NCI-H446 treated with DMSO at 0.1 percent for 48 hours (cell line): ENCODE measurements around the gene GOLGA7B.
"Not testable (repeated sequence)": the region's sequence is repeated elsewhere in the genome, so short reads cannot be mapped to it uniquely, and the experiment has no call there.

Experiments
- DNase-seq: peaks from one replicate; lab custom pipeline; 2025; lab: John Stamatoyannopoulos, UW

GOLGA7B gene

DNA sequence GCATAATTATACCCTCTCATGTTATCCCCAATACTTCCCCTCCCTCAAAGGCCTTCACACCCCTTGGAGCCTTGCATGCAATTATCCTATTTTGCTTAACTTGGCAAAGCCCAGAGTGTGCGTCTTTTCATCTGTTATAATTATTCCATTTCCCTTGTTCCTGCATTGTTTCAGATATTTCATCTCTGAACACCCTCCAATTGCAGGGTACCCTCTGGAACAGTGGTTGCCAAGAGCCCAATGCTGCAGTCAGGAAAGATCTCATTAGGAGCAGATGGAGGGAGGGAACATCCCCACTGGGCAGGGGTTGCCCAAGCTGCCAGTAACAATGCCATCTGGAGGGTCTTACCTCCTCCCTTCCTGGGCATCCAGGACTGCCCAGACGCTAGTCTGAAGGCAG lies 18.4 kb upstream of the GOLGA7B start:
- no peak for DNase-seq

DNA sequence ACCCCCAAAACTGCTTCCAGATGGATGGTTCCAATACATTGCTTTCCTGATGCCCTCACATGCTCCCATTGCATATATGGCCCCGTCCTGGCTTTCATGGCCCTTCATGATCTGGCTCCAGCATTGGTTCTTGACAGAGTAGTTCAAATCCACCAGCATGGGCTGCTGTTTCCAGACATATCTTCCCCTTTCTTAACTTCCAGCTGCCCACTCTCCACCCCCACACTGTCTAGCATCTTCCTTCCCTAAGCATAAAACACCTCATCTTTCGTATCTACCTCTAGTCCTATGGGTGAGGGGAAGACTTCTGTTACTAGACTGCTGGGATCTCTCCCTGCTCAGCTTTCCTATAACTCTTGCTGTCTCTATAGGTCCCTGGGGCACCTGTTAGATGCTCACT lies 13.2 kb upstream of the GOLGA7B start:
- DNase-seq: no peak

DNA sequence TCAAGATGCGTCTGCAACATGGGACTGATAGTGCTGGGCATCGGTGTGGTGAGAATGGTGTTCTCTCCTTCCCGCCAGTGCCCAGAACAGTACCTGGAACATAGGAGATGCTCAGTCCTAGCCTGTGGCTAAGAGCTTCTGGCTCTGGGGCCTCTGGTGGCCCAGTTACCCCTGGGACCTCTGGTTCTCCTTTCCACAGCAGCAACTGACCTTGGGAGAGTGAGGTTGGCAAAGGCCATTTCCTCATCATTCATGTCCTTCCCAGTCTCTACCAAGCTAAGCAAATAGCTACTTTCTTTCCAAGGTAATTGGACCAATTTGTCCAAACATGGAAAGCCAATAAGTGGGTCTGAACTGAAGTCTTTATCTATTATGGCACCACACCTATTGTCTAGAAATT lies 11.6 kb upstream of the GOLGA7B start:
- DNase-seq: no peak

DNA sequence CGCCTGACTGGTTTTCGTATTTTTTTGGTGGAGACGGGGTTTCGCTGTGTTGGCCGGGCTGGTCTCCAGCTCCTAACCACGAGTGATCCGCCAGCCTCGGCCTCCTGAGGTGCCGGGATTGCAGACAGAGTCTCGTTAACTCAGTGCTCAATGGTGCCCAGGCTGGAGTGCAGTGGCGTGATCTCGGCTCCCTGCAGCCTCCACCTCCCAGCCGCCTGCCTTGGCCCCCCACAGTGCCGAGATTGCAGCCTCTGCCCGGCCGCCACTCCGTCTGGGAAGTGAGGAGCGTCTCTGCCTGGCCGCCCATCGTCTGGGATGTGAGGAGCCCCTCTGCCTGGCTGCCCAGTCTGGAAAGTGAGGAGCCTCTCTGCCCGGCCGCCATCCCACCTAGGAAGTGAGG lies 8.5 kb upstream of the GOLGA7B start:
- DNase-seq: not testable (repeated sequence)

DNA sequence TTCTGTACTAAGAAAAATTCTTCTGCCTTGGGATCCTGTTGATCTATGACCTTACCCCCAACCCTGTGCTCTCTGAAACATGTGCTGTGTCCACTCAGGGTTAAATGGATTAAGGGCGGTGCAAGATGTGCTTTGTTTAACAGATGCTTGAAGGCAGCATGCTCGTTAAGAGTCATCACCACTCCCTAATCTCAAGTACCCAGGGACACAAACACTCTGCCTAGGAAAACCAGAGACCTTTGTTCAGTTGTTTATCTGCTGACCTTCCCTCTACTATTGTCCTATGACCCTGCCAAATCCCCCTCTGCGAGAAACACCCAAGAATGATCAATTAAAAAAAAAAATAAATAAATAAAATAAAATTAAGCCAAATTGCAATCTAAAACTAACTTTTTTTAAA lies 7.5 kb upstream of the GOLGA7B start:
- DNase-seq: not testable (repeated sequence)

DNA sequence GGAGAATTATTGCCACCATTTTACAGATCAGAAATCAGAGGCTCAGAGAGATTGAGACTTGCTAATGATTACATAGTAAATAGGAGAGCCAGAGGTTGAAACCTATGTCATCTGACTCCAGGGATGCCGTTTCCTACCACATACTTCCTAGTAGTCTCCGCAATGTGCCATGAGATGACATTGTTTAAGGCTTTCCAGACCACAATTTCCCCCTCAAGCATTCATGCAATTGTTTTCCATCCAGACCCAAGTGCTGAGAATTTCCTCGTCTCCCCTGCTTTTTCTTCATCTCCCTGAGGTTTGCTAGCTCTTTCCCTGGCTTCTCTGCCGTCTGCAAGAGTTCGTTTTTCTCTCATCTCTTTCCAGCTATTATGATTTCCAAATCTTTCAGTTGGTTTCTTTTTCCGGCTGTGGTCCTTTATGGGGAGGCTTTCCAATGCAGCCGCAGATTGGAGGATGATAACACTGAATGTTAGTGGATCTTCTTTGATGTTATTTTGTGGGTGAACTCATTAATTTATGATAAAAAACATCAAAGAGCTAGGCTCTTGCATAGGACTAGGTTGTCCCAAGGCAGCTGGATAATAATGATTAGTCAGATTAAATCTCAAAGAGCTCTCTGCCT lies 6.9 kb upstream of the GOLGA7B start:
- no peak for DNase-seq

DNA sequence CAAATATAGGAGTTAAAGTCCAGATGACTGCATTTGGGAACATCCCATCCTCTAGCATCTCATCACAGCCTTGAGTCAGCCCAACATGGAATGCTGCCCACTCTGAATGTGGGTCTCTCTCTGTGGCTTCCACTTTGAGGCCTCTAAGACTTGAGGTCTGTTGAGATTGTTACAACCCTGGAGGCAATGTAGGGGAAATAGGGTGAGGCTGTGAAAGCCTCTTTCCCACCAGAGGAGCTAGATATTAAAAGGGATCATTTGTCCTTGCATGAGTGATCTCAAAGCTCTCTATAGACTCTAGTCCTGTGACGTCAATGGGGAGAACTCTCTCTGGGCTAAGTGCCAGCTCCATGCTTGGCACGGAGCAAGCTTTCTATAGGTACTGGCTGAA lies 6.4 kb upstream of the GOLGA7B start:
- peak; percentile 25 for DNase-seq

DNA sequence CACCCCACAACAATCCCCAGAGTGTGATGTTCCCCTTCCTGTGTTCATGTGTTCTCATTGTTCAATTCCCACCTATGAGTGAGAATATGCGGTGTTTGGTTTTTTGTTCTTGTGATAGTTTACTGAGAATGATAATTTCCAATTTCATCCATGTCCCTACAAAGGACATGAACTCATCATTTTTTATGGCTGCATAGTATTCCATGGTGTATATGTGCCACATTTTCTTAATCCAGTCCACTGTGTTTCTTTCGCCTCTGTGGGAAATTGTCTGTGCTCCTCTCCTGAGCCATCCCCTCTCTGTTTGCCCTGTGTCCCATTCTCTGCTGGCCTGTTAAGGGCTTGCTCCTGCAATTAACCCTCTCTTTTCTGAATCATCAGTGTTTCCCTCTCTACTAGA lies 5.7 kb upstream of the GOLGA7B start:
- not testable (repeated sequence) for DNase-seq

DNA sequence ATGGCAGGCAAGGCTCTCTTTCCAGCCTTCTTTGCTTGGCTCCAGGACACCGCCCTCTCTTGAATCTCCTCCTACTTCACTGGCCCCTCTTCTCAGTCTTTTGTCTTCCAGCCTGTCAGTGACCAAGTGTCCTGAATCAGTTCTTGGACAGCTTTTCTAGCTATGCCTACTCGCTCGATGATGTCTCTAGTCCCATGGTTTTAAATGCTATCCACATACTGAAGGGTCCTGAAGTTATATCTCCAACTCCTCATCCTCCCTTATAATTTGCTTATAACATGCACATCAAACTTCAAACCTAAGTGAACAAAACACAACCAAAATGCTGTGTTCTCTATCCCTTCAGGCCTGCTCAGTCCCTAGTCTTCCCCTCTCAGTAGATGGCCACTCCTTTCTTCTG lies 5.0 kb upstream of the GOLGA7B start:
- no peak for DNase-seq

DNA sequence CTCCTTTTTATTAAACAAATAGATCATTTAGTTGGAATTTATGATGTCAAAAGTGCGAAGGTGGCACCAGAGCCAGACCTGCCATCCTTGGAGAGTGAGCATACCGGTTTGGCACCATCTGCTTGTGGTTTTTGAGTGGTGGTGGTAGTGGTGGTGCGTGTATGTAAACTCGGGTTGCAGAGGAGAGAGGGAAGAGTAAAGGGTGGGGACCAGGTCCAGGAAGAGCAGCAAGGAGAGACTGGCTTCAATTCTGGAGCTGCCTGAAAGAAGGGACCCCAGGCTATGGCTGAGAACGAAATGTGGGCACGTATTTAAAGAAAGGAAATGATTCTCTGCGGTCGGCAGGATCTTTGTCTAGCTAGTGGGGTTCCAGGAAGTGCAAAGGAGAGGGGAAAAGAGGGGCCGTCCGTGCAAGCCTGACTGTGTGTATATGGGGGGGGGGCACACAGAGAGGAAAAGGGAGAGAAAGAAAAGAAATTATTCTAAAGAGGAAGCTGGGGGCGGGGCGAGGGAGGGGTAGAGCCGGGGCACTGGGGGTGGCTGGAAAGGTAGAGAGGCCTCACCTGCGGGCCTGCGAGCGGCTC lies 448 bp upstream of the GOLGA7B start:
- DNase-seq: no peak

DNA sequence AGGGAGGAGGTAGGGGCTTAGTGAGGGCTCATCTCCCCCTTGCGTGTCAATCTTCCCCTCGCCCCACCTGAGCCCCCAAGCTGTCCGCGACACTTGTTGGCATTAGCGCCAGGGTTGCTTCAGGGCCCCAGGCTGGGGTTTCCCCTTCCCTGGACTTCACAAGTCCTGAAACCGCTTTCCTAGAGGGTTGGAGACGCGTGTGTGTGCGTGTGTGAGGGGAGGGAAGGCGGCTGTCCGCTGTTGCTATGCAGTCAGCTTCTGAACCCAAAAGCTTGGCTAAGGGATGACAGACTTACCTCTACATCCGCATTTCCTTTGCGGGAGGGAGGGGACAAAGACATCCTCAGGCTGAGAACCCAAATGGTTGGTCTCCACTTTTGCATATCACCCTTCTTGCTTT lies 803 bp downstream of the GOLGA7B start:
- no peak for DNase-seq

DNA sequence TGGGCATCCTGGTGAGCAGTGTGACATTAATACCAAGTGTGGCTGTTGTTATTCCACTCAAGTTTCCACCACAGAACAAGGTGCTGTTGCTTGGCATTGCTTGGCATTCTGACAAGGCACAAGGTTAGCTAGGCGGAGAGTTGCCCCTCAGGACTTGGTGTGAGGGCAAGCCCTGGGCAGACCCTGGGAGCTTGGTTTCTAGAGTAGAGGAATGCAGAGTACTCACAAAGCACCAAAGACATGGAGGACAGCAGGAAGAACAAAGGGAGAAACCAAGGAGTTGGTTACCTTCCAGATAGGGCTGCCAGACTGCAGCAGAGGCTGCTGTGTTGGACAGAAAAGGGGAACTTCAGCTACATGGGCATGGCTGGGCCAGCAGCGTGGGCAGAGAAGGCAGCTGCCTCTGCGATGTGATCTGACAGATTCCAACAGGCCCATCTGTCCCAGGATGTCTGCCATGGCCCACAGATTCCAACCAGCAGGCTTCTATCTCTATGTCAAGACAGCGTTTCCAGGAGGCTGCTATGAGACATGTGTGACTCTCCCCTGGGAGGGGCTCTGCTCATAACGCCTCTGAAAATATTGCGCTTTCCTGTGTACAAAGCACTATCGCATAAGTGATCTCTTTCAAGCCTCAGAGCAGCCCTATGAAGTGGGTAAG lies 1.8 kb downstream of the GOLGA7B start:
- peak; percentile 57 for DNase-seq

DNA sequence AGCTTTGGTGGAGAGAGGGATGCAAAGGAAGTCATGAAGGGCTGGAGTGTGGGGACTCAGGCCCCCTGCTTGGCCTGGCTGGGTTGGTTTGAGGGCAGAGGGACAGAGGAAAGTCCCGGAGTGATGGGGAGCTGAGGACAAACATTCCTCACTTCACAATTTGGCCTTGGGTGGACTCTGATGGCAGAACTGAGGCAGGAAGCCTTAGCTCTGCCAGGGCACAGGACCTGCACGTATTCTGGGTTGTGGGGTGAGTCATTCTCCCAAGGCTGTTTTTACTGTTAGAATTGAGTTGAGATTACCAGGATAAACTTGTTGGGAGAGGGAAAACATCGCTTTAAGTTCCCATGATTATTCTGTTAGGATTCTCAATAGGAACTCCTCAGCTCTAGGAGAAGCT lies 2.6 kb downstream of the GOLGA7B start:
- no peak for DNase-seq

DNA sequence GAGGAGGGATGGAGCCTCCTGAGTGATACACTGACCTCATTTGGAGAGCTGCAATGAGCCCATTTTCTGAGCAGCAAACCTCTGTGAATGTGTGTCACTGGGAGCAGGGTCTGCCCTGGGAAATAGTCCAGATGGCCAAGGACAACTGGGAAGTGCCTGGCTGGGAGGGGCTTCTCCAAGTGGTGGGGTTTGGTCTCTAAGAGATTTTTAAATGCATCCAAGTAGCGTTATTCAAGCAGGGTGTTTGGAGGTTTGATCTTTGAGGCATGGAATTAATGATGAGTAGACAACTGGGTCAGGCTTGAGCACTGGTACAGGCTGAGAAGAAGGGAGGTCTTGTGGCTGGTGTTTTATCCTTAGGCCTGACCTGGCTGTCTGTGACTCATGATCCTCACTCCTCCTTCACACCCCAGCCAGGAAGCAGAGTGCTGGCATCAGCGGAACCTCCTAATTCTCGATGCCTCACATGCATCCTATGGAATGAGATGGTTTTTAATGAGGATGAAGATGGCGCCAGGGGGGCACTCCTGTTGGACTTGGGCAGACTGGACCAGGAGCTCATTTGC lies 3.3 kb downstream of the GOLGA7B start:
- DNase-seq: no peak

DNA sequence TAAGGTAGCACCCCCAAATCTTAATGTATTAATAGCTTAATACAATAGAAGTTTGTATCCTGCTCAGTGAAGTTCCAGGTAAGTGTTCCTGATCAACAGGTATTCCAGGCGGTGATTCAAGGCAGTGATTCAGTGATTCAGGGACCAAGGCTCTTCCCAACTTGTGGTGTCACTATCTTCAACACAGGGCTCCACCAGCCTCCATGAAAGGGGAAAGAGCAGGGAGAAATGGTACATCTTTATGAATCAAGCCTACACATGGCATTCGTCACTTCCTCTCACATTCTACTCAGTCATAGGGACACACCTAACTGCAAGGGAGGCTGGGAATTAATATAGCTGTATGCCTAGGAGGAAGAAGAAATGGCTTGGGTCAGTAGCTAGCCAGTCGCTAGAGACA lies 5.1 kb downstream of the GOLGA7B start:
- DNase-seq: no peak

DNA sequence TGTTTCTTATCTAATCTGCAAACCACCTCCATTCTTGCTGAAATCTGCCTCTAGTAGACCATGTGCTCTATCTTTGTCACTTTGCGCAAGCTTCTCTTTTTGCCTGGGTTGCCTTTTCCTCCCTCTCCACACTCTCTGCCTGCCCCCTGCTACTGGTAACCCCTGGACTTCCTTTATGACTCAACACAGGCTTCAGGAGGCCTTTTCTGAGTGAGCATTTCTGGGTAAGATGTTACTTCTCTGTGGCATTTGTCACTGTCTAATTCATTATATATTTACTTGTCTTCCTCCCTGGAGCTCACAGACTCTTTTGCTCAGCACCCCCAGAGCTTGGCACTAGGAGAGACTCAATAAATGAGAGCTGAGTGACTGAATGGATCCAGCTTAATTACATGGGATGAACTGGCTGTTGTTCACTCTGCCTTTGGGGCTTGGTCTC lies 8.4 kb downstream of the GOLGA7B start:
- no peak for DNase-seq

DNA sequence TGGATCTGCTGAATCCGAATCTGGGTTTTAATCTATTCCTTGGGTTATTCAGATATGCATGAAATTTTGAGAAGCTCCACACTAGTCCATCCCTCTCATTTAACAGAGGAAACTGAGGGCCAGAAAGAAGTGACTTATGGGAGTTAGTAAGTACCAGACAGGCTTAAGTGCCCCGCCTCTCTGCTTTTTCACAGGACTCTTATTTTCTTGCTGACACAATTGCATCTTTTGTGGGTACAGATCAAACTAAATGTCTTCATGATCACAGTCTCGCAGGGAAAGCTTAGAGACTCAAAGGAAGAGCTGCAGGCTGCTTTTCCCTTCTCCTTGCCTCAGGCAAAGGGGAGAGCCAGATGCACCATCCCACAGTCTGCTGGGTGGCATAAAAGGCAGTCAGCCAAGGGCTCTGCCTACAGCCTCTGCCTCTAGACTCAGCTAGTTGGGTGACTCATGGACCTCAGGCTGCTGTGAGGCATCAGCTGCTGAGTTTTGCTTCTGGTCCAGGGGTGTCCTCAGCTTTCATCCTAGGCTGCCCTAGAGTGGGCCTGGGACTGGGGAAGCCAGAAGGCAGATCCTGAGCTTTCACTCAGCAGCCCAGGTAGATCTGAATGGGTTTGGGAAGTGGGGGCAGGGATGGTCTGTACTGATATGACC lies 11.6 kb downstream of the GOLGA7B start:
- peak; percentile 50 for DNase-seq

DNA sequence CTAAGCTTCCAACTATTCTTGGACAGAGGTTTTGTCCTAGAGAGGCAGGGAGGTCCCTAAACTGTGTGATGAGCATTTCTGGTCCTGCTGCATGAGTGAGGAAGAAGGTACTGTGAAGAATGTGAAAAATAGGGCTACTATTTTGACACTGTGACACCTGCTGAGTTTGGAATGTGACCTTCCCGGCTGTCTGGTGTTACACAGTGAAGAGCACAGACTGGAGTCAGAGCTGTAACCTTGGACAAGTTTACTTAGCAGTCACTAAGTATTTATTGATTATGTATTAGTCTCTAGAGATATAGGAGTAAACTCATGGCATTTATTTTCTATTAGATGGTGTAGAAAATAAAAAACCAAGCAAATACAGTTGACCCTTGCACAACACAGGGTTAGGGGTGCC lies 12.3 kb downstream of the GOLGA7B start:
- DNase-seq: no peak

DNA sequence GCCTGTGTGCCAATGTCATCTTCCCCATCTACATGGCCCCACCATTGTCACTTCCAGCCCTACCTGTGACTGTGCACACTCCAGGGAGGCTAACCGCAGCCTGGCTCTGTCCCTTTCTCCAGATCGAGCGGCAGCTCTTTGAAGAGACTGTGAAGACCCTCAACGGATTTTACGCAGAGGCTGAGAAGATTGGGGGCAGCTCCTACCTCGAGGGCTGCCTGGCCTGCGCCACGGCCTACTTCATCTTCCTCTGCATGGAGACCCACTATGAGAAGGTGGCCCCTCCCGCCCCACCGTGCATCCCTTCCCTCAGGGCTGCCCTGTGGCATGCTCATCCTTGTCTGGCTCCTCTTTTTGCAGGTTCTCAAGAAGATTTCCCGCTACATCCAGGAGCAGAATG lies 14.2 kb downstream of the GOLGA7B start:
- DNase-seq: no peak

DNA sequence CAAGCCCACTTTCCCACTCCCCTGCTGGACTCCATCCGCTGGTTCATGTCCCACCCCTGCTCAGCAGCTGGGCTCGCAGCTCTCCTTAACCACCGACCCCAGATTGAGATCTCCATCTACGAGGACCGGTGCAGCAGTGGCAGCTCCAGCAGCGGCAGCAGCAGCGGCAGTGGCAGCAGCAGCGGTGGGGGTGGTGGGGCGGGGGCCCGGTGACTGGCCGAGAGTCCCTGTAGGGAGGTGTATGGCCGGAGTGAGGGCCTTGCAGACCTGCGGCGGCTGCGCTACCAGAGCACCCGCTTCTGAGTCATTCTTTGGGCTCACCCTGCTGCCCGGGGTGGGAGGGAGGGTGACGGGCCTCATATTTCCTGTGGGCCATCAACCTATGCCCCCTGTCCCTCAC lies 15.8 kb downstream of the GOLGA7B start:
- DNase-seq: no peak

DNA sequence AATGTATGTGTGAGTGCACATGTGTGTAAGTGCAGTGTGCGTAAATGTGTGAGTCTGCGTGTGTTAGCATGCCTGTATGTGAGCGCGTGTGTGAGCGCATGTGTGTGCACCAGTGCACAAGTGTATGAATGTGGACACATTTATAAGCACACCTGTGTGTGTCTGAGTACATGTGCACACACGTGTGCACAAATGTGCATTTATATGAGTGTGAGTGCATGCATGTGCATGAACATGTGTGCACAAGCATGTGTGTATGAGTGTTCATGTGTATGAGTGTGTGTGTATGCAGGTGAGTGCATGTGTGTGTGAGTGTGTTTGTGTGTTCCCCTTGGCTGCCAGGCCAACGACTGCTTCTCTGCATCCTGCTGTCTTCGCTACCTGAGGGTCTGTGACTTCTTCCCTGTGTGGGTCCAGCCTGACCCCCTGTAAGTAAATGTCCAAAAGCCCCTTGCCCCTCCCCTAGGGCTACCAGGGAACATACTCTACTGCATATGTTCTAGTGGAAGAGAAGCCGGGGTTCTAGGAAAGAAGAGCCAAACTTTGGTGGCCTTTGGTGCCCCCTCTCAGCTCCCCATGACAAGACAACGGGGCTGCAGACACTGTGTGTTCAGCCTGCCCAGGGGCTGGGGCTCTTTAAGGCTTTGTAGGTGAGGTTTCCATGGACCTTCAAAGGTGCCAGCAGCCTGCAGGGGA lies 17.0 kb downstream of the GOLGA7B start:
- no peak for DNase-seq

DNA sequence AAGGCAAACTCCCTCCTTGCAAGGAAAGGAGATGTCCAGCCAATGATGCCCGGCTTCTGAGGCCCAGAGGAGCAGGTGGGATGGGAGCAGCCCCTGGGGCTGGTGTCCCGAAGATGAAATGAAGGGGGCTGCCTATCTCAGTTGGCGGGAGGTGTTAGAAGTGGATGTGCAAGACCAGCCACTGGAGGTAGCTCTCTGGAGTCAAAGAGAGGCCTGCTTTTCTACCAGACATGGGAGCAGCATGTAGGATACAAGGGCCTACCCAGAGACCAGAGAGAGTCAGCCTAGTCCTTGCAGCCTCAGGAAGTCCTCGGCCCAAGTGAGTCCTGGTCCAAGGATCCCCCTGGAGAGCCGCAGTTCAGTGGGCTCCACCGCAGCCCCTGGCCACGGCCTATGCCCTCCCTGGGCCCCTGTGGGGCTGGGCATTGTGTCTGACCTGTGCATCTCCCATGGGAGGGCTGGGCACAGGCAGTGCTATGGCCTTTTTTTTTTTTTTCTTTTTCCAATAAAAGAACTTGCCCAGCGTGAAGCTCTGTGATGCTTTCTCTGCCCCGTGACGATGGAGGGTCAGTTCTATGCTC lies 17.7 kb downstream of the GOLGA7B start:
- no peak for DNase-seq
